Stimulated activated CD8-positive, alpha-beta memory T cell treated with anti-CD3 and anti-CD28 coated beads, Interleukin-7, amount 100 ng/mL, for 4 hours (primary cell): ENCODE data around the gene TRIM44.
"Not testable (repeated sequence)": the region's sequence is repeated elsewhere in the genome, so short reads cannot be mapped to it uniquely, and the experiment has no call there.

ENCODE experiments used
- DNase-seq, 2 donors: peaks; one replicate each; pipeline ENCODE4 v3.0.0-alpha.2; 2020; ENCODE audit warnings: low read depth in 2 of 2

TRIM44 gene

DNA sequence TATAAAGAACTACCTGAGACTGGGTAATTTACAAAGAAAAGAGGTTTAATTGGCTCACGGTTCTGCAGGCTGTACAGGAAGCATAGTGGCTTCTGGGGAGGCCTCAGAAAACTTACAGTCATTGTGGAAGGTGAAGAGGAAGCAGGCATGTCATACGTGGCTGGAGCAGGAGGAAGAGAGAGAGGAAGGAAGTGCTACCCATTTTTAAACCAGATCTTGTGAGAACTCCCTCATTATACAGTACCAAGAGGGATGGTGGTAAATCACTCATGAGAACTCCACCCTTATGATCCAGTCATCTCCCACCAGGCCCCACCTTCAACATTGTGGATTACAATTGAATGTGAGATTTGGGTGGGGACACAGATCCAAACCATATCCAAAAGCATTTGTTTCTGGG lies 53.1 kb downstream of the TRIM44 start:
- DNase-seq: not testable (repeated sequence)

DNA sequence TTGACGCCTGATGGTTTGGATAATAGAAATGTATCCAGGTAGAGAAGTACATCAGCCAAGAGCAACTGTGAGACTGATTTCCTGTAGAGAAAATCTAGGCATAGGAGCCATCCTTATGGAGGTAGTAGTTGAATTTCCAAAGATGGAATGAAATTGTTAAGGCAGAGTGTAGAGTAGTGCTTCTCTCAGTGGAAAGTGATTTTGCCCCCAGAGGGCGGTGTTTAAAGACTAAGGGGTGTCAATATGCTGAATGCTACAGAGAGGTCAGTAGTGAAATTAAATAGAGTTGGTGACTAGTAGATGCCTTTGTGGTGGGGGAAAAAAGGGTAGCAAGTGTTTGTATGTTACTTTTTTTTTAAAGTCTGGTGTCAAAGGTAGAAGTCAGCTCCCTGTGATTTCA lies 54.5 kb downstream of the TRIM44 start:
- no peak for DNase-seq

DNA sequence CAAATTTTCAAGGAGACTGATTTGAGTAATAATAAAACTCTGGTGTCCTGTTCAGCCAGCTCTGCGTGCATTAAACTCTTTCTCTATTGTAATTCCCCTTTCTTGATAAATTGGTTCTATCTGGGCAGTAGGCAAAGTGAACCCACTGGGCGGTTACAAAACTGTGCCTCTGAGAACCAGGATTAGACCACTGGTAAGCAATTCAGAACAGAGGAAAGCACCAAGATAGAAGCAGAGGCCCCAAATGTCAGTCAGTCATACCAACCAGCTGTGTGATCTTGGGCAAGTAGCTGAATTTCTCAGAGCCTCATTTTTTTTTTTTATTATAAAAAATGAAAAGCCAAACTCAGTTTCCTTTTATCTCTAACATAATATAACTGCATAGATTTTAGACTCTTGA lies 54.9 kb downstream of the TRIM44 start:
- no peak for DNase-seq

DNA sequence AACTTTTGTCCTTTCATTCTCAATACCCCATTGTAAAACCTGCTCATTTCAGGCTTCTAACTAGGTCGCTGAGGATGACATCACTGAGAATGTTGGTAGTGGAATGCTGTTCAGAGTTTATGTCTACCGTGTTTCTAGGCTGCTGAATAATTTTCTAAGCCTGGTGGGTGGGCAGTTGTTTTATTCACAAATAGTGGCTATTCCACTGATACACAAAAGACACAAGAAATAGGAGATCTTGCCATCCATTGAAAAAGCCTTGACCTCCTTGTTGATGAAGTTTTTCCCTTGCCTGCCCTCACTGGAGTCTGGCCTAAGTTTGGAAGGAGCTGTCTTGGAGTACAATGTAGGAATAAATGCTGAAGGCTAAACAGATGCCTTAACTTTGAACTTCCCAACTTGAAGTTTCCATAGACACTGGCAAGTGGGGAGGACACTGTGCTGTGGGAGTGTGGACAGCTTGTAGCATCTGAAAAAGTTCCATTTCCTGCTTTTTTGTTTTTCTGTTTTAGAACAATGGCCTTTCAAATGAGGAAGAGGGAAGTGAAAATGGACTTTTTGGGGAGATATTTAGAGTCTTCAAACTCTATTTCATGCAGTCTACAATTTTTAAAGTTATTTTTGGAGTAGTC lies 59.2 kb downstream of the TRIM44 start:
- DNase-seq: no peak

DNA sequence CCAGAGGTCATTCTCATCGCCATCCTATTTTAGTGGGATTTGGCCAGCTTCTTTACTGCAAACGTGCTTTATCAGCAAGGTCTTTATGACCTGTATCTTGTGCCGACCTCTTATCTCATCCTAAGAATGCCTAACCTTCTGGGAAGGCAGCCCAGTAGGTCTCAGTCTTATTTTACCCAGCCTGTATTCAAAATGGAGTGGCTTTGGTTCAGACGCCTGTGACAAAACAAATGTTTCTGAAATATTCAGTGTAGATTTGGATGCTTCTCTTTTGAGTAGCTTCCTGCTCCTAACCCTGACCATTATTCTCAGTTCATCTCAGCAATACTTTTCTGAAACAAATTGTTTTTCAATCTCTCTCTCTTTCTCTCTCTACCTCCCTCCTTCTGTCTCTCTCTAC lies 60.1 kb downstream of the TRIM44 start:
- no peak for DNase-seq

DNA sequence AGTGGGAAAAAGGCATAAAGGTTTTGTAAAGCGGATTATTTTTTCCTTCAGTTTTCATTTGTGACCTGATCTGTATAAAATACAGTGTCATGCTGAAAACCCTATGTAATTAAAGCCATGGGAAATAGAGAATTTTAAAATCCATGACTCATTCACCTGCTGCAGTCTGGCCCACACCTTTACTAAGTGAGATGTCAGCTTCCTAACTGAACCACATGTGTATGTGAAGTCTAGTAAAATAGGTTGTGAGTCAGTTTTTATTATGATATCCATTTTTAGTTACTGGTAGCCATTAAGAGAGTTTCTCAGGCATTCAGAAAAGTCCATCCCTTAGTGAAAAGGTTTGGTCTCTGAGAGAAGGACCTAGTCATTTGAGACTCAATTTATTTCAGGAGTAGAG lies 60.9 kb downstream of the TRIM44 start:
- no peak for DNase-seq

DNA sequence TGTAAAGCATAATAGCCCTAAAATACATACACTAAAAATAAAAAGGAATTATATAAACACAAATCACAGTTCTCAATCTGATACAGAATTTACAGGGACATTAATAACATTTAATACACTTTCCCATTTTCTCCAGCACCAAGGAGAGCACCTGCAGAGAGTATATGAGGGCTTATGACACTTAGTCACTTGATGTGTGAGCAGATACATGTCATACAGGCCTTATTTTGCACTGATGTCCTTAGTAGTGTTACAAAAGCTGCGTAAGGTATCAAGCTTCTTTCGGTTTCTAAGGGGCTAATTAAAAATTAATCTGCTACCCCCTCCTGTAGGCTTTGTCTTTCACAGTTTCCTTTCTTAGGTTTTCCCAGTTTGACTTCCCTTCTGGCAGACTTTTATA lies 61.3 kb downstream of the TRIM44 start:
- no peak for DNase-seq

DNA sequence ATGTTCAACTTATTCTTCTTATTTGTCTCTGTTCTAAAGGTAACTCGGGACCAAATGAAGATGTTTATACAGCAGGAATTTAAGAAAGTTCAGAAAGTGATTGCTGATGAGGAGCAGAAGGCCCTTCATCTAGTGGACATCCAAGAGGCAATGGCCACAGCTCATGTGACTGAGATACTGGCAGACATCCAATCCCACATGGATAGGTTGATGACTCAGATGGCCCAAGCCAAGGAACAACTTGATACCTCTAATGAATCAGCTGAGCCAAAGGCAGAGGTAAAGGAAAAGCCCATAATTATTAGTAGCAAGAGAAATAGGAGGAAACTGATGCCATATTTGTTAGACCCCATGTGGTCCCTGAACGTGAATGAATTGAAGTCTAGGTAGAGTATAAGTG lies 63.3 kb downstream of the TRIM44 start:
- DNase-seq: no peak

DNA sequence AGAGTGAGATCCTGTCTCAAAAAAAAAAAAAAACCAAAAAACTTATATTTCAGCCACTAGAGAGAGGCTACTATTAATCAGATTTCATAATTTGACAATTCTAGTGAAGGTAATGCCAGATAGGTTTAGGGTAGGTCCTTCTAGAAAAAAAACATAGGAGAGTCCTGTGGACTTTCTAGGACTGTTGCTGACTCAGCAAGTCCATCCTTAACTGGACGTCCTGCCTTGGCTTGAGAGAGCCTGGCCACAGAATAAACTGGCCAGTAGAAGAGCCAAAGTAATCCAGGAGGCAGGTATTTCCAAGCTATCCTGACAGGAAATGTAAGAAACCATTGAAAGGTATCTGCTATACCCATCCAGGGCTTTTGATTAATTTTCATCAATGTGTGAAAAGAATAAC lies 64.6 kb downstream of the TRIM44 start:
- no peak for DNase-seq

DNA sequence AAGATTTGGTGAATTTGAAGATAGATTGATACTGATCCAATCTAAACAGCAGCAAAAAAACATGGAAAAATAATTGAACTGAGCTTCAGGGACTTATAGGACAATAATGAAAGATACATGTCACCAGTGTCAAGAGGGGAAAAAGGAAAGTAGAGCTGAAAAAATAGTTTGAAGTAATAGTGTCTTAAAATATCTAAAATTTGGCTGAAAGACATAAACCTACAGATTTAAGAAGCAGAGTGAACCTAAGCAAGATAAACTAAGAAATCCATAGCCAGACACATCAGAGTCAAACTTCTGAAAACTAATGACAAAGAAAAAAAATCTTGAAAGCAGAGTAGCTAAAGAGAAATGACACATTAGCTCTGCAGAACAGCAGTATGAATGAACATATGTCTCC lies 67.7 kb downstream of the TRIM44 start:
- DNase-seq: no peak

DNA sequence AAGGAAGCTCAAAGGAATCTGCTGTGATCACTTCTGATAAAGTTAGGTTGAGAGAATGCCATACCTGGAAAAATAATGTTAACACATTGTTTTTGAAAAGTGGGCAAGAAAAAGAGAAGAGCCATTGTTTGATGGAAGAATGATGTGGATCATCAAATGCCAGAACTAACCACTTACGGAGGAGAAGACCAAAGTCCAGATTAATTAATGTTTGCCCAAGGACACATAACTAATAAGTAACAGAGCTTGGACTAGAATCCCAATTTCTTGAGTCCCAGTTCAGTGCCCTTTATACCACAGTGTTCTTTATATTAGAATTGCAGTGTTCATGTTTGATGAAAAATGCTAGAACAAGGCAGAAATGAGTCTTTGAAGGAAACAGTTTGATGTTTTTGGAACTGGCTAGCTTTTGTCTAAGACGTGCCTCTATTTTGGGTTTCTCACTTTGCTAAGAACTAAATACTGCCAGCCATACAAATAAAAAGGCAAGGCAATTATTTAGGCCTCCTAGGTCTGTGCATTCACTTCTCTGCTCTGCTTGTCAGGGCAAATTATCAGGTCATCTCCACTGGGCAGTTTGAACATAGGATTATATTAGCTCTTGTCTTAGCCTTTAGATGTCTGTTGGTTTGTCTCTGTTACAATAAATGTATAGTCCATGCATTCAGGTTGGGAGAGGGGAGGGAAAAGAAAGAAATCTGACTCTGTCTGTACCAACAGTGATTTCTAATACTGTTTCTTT lies 72.3 kb downstream of the TRIM44 start:
- no peak for DNase-seq

DNA sequence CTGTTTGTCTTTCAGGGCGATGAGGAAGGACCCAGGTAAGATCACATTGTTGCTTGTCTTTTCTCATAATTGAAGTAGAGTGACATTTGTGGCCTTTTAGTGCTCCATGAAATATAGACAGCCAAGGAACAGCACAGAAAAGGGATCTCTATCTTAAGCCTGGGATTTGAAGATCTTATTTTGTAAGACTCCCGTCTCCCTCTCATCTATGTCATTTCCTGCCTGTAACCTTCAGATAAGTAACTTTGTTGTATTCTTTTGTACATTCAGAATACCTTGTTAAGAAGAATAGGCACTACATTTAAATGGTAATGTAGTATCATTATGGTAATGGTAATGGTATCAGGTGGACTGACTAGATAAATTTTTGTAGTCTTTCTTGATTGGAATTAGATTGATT lies 72.8 kb downstream of the TRIM44 start:
- DNase-seq: no peak

DNA sequence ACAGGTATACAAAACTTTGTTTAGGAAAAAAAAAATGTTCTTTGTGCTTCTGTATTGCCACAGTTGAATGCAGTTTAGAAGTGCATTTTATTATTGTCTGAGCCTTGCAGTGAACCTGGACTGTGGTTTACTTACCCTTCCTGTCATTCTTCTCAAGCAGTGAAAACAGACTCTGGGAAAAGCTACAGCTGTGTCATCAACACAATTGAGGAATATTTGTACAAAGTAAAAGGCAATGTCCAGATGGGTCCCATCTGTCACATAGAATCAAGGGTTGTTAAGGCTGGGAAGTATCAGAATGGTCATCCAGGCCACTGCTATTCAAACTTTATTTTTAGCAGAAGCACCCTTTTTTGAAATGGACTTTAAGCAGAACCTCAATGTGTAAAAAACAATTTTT lies 73.3 kb downstream of the TRIM44 start:
- DNase-seq: no peak

DNA sequence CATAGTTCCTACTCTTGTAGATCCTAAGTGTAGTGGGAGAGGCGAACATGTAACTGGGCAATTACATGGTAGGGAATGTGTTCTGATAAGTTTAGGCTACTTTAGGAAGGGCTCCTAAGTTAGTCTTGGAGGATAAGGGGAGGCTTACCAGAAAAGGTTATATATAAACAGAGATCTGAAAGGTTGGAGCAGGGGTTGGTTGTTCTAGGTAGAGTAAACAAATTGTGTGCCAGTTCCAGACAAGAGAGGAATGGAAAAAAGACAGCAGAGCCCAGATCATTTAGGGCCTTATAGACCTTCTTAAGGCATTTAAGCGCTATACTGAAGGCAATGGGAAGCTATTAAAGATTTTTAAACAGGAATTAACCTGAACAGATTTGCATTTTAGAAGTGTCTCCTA lies 74.4 kb downstream of the TRIM44 start:
- no peak for DNase-seq

DNA sequence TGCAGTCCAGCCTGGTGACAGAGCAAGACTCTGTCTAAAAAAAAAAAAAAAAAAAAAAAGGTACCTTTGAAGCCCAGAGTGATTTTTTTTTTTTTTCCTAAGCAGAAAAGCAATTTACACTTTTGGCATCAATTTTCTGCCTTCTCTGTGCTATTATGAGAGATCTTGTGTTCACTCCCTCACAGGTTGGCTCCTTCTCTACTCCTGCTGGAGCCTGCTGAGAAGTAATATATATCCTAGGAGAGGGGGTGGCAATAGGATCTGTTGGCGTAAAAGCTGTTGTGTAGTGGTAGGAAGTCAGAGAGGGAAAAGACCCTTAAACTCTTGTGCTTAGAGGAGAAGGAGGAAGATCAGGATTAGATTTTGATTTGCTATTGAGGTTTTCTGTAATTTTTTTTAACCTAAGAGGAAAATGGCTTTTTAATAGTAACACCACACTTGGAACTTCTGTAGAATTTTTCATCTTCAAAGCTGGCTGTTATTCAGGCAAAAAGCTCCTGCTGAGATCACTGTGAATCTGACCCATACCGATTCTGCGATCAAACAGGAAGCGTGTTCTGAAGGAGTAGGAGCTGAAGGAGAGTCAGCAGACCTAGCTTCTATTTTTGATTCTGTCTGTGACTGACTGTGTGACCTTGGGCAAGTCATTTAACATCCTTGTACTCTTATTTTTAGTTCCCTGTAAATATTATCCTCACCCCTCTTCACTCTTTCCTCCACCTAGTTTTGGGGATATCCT lies 77.7 kb downstream of the TRIM44 start:
- DNase-seq: no peak

DNA sequence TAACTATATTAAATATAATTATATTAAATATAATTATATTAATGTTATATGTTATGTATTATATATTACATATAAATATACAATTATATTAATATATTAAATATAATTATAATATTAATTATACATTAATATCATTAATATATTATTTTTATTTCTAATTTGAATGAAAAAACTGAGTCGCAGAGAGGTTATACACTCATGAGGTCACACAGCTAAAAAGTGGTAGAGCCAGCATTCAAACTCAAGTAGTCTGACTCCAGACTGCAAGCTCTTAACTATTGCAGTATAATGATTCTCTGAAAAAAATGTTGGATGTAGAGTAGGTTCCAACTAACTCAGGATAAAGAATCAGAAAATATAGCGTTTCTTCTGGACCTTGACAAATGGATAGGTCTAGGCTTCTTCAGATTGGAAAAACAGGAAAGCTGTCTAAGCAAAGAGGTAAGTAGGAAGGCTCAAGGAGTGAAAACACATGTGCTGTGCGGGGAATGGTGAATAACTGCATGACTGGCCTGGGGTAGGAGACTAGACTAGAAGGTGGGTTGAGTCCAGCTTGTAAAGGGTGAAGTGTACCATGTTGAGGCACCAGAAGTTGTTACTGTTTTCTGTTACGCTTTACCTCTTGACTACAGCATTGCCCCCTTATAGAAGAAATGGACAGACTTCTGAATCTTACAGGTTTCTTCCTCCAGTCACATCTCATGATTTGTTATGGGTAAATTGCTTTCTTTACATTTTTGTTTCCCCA lies 80.3 kb downstream of the TRIM44 start:
- DNase-seq: no peak

DNA sequence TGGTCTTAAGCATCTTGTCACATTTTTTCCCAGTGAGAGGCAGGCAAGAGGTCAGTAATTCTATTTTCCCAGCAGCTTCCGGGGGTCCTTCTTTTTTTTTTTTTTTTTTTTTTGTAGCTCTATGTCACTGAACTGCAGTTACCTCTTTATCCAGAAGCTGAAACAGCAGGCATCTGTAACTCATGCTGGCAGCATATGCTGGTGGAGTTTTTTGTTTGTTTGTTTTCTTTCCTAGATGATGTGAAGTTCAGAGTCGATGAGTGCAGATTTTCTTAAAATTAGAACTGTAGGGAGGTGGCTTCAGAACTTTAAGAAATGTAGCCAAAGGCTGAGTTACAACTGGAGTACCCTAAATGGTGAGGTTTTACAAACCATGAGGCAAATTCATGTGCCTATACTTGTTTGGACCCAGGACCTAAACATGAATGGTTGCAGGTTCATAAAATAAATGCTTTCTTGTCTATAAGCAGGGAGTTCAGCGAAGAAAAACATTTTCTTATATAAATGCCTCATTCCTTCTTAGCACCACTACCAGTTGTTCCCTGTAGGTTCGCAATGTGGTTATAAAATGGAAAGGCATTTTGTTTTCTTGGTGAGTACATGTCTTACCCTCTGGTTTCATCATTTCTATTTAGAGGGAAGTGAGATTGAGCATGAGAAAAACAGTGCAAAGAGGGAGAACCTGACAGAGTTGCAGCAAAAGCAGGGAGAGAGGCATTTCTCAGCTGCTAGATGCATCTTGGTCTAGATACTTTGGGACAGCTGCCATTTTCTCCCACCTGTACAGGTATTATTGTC lies 84.0 kb downstream of the TRIM44 start:
- no peak for DNase-seq

DNA sequence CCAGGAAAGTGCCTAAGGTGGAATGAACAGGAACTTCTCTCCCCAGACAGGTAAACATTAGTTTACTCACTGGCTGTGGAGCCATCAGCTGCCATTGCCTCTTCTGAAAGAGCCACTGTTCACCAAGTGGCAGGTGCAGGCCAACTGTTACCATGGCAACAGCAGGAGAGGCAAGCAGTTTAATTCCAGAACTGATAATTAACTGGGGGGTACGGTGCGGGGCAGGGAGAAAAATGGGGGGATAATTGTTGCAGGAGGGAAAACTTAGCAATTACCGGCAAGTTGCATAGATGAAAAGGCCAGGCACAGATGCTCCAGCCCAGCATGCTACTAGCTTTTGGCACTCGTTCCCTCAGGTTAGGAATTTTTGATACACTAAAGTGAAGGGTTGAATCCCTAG lies 85.1 kb downstream of the TRIM44 start:
- no peak for DNase-seq

DNA sequence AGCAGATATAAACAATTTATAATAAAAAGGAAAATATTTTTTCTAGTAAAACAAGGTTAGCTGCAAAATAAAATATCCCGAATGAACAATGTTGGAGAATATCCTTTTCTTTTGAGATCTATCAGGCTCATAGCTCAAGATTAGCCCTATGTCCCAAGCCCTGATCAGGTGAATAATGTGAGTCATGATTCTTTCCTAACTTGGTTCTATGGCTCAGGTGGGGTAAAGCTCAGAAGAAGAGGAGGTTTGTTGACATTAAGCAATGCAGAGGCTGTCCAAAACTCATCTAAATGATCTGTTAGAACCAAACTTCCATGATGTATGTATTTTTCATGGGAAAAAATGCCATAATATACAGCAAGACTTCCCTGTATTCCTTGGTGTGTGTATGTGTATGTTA lies 86.1 kb downstream of the TRIM44 start:
- no peak for DNase-seq

DNA sequence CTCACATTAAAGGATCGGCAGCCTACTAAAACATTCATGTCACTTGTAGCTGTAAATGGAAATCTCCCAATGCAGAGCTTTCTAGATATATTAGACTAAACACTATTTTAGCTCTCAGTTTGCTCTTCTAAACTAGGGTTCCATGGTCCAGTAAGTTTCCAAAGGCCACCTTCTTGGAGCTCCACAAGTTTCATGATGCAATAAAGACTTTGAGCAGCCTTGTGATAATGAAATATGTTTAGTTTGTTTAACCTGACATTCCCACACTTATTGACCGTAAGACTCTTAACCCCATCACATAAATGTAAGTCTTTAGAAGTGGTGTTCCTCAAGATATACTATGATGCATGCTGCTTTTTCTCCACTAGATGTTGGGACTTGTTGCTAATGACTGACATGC lies 87.7 kb downstream of the TRIM44 start:
- no peak for DNase-seq

DNA sequence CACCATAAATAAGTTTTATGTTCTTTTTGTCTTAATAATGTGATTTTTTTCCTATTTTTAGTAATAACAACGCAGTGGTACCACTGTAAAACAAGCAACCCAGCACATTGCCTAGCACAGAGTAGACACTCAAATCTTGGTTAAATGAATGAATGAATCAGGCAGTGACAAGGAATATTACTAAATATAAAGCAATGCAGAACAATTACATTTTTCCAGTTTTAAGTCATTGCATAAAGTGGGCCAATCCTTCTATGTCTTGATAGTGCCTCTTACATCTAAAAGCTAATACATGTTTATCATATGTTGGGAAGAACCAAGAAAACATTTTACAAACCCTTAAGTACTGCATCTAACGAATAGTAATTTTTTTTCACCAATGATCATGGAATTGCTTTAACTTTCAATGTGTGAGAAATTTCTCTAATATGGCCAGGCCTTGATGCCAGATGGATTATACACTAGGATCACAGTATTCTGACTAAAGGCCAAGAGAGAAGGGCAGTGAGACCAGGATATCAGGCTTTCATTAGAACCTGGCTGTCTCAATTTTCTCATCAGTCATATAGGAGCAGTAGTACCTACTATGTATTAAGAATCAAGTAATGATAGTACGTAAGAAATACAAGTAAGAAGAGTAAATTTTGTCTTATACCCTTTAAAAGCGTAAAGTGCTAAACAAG lies 88.5 kb downstream of the TRIM44 start:
- no peak for DNase-seq
